T-cell (primary cell): Measurements from ENCODE around the gene ZFP1. TPM values are rescaled to one million over a fixed set of nuclear protein-coding genes. Genes with fewer than 3 reads are reported as not detected.

Source experiments
- total RNA-seq, 35 experiments: library from RNA in 6 of 35; stranded (reverse) in 6 of 35; fragments of 120-200 nt in 1 of 35; gene quantifications; one replicate each; pipeline versions ENCODE4 v1.2.1 to v1.2.4 and lab custom pipeline; 2013 to 2026

The ZFP1 gene
- total RNA-seq, 5 donors from 2014 or later (not counting 1 experiment from before 2014, with no cell fraction given), result 10.1 to 15.6 (median 14.4) TPM

Other genes with a start within 250 kb of the ZFP1 start
- 100 to 1,000 TPM in 4 of 5 donors, 10 to 100 TPM in 1; 97.7 to 120 (median 108) TPM for gene WDR59, start 163.4 kb upstream of the ZFP1 start, total RNA-seq
- gene ZNRF1, start 149.5 kb upstream of the ZFP1 start, total RNA-seq, result 1 to 10 TPM; 5.5 to 7.8 (median 7.5) TPM
- gene LDHD, start 31.7 kb upstream of the ZFP1 start, total RNA-seq, result under 1 TPM in 3 of 5 donors, not detected in 2; 0.13 to 0.47 (median 0.26) TPM
- gene CTRB2, start 58.6 kb downstream of the ZFP1 start, total RNA-seq, result 10 to 100 TPM in 3 of 5 donors, not detected in 2; 14.4 to 18.7 (median 15.1) TPM
- gene CTRB1, start 70.5 kb downstream of the ZFP1 start, total RNA-seq, result 1 to 10 TPM in 3 of 5 donors, not detected in 2; 6.1 to 8.3 (median 7.9) TPM
- gene BCAR1, start 103.1 kb downstream of the ZFP1 start, total RNA-seq, result 1 to 10 TPM in 2 of 5 donors, under 1 TPM in 3; 0.49 to 1.6 (median 0.98) TPM